CD4-positive, alpha-beta T cell treated with Interleukin-6 for 4 hours (primary cell): Measurements from ENCODE around the gene DOCK10.
"Not testable (repeated sequence)": the region's sequence is repeated elsewhere in the genome, so short reads cannot be mapped to it uniquely, and the experiment has no call there.

Experiments used
- DNase-seq: peaks from one replicate; pipeline ENCODE4 v3.0.0-alpha.2; 2020; ENCODE audit warnings: mixed read lengths

Gene DOCK10

DNA sequence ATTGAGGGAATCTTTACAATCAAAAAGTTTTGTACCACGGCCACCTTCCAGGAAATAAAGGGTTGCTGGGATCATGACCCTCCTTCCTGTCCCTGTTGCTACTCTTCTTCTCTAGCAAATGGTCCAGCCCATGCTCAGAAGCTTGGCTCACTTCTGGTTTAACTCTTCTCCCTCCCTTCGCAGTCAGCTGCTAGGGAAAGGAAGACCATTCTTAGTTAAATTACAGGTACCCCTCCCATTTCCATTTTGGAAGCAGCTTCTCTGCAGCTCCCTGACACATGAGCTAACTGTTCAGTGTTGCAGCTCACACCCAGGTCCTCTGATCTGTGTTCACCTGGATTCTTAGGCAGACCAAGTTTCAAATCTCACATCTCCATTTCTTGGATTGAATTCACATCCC is 100.3 kb downstream of the DOCK10 start:
- no peak for DNase-seq

- no peak for DNase-seq
Measured at GRCh38 chr2:224940618-224941017, 101.7 kb downstream of the DOCK10 start.

GRCh38 chr2:224938651-224939182 is 103.6 kb downstream of the DOCK10 start:
- DNase-seq, result no peak

- no peak for DNase-seq
Measured at GRCh38 chr2:224937887-224938286, 104.4 kb downstream of the DOCK10 start.

GRCh38 chr2:224934526-224935188 is 107.6 kb downstream of the DOCK10 start:
- no peak for DNase-seq

DNA sequence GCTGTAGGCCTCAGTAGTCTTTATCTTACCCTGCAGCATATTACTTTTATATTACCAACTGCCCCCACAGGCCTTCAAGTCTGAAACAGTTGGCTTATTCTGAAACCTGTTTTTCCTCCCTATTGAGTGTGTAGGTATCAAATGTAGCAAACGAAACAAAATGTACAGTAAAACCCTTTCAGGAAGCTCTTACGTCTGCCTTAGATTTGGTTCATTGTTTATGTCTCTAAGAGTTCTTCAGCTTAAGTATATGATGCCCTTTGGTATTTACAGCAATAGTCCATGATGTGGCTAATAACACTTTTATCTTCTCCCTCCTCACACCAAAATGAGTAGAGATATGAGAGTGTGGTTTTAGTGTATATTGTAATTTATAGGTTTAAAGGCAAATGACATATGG is 108.8 kb downstream of the DOCK10 start:
- DNase-seq, result no peak

DNA sequence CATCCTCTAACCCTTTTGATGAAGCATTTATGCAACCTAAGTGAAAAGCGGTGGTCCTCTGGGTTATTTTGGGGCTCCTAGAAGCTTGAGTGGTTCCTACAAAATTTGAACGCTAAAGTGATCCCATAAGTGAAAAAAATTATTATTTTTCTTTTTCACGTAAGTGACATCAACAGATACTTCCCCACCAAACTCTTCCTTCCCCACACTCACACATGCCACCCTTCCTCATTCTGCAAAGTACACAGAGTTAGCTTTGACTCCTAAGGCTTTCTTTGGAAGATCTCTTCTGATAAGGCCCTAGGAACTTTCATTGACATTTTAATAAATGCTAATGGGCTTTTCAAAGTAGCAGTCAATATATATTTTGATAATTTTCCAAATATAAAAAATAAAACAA is 109.7 kb downstream of the DOCK10 start:
- DNase-seq, result no peak

DNA sequence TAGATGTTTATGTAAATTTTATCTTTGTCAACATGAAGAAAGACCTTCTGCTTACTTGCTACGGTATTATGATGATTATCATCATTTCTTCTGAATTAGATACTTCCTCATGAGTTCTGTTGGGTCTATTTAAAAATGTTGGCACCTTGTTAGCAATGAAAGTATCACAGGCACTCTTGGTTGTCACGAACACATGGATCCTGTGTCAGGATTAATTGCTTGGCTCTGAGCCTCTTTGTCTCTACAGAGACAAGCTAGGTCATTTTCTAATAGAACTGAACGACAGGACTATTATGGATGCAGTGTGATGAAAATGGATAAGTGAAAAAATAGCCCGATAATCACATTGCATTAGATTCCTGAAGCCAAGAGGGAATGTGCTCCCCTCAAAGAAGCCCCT is 110.3 kb downstream of the DOCK10 start:
- no peak for DNase-seq

GRCh38 chr2:224930990-224931389 is 111.3 kb downstream of the DOCK10 start:
- no peak for DNase-seq

- DNase-seq, result peak; percentile 49
Measured at GRCh38 chr2:224930124-224930523, 112.1 kb downstream of the DOCK10 start.

DNA sequence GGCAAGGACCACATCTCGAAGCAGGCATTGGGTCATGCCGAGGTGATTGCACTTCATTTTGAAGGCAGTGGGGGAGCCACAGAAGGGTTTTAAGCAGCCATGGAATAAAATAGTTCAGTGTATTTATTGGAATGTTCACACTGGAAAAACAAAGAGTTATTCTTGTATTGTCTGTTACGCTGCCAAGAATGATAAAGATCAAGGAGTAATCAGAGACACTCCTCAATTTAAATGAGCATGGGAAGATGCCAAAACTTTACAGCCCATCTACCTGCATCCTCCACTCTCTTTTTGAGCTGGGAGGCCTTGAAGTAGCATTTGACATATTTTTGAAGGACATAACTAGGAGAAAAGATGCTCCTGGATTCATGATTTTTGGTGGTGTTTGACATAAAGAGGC is 112.8 kb downstream of the DOCK10 start:
- DNase-seq, result no peak

GRCh38 chr2:224927646-224928173 is 114.6 kb downstream of the DOCK10 start:
- DNase-seq, result peak; percentile 66

GRCh38 chr2:224927011-224927410 is 115.3 kb downstream of the DOCK10 start:
- no peak for DNase-seq

DNA sequence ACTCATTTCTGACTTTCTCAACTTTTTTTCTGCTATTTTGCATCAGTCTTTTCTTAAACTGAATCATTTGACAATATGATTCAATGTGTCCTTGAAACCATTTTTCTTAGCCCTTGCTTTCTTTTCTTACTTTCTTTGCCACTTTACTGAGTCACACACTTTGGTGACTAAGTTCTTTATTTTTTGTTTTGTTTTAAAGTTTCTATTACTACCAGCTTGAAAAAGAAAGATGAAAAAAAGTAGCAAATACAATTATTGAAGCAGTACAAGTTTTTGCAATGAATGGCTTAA is 116.5 kb downstream of the DOCK10 start:
- no peak for DNase-seq

GRCh38 chr2:224925061-224925809 is 117.0 kb downstream of the DOCK10 start:
- DNase-seq, result no peak

DNA sequence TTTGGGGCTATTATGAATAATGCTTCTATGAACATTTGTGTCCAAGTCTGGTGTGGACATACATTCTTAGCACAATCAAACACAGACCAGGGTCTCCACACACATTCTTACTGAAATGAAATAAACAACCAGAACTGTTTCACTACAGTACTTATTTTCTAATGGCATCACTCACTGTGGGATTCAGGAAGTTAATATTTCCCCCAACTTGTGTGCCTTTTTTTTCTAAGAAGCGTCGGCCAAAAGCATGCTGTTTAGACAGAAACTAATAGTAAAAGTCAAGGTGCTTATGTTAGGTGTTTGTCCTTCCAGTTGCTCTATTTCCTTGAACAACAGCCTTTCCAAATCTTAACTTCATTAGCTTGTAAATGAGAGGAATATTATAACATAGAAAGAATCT is 117.6 kb downstream of the DOCK10 start:
- no peak for DNase-seq

GRCh38 chr2:224922142-224922727 is 120.0 kb downstream of the DOCK10 start:
- DNase-seq, result no peak

DNA sequence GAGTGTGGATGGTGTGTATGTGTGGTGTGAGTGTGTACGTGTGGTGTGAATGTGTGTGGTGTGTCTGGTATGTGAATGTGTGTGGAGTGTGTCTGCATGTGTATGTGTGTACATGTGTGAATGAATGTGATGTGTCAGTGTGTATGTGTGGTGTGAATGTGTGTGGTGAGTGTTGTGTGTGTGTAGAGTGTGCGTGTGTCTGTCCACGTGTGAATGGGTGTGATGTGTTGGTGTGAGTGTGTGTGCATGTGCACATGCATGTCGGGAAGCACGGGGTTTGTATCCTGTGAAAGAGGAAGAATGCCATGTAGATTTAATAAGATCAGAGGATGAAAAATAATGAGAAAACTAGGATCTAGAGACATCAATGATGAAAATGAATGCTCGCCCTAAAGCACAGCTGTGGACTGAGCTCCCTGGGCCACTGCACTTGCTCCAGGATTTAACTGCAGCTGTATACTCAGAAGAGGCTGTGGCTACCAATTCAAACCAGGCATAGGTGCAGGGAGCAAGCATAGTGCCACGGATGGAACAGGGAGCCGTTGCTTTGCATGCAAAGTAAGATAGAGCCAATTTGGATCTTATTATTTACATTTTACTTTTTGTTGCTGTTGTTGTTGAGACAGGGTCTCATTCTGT is 122.7 kb downstream of the DOCK10 start:
- no peak for DNase-seq

GRCh38 chr2:224918626-224919471 is 123.4 kb downstream of the DOCK10 start:
- DNase-seq, result no peak

DNA sequence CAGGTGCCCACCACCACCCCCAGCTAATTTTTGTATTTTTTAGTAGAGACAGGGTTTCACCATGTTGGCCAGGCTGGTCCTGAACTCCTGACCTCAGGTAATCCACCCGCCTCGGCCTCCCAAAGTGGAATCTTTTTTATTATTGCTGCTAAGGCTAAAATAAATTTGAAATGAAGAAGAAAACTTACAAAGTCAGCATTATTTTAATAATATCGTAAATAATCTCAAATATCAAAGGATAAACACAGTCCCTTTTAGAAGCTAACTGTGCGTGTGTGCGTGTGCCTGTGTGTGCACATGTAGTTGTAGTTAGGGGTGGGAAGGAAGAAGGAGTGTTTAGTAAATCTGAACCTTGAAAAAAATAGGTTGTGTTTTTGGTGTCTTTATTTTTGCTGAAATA is 125.0 kb downstream of the DOCK10 start:
- not testable (repeated sequence) for DNase-seq

- DNase-seq, result no peak
Measured at GRCh38 chr2:224915136-224915535, 127.1 kb downstream of the DOCK10 start.

GRCh38 chr2:224910574-224910925 is 131.7 kb downstream of the DOCK10 start:
- no peak for DNase-seq
